HG03280 (cell line): ENCODE results near the gene SPOCK1.

ENCODE experiments used
- ATAC-seq: cut with Tn5 transposase; IDR thresholded peaks from one replicate; pipeline ENCODE4 v1.9.1; 2021; ENCODE audit warnings: mild to moderate bottlenecking, moderate library complexity; ENCODE audit not compliant: unreplicated experiment

SPOCK1 gene

DNA sequence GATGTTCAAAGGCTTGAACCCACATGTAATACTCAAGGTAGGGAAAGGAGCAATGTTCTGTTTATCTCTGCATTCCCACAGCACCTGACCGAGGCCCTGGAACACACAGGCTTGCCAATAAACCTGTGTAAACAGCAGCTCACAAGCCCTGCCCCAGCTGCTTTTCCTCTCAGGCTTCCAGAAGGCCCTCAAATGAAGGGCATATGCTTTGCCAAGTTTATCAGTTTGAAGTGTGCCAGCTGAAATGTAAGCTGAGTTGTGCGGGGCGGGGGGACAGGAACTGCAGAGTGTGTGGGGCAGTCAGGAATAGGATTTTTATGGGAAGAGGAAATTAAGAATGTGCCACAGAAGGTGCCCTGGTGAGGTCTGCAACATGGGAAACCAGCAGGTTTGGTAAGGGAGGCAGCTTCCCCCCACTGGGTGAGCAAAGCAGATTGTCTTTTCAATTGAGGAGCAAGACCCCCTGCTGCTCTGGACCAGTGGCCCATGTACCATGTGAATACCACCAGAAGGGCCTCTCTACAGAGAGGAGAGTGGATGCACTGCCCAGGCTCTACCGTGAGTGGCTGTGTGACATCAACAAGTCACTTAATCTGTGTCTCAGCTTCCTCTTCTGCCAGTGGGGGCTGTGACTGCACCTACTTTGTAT is 194.8 kb downstream of the SPOCK1 start:
- ATAC-seq, result no peak

DNA sequence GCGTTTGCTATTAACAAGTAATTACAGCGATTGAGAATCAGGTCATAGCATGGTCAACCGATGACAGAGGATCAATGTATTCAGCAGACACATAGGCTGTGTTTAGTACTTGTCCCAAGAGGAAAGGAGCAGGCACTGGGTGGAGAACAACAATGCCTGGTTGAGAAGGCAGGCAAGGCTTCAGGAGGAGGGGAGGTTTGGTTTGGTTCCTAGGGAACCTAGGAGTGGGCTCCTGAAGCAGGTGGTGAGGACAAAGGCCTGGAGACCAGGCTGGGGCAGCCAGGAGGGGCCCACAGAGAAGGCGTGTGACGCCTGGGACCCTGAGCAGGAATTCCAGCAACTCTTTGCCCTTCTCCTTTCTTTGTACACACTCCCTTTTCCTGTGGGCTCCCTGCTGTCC is 195.6 kb downstream of the SPOCK1 start:
- ATAC-seq, result no peak

- no peak for ATAC-seq
Observed at GRCh38 chr5:137300411-137301240, 198.5 kb downstream of the SPOCK1 start.

DNA sequence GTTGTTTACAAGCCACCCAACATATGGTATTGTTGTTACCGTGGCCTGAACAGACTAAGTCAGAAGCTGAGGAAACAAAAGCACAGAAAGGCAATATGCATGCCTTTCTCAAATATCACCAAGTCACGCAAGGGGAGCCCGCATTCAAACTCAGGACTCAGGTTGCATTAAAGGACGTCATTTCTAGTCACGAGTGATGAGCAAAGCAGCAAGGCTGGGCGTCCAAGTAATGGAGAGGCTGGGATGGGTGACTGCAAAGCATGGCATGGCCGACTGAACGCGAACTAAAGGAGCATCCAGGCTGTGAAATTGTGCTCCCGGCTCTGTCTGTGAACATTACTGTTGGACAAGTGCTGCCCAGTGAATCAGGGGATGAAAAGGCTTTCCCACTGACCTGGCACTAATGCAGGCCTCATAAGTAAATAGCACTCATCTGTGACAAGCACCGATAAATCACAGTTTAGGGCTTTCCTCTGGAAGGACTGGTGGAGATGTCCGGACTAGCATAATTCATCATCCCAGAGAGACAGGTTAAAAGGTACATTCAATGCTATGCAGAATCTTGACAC is 202.8 kb downstream of the SPOCK1 start:
- no peak for ATAC-seq

- no peak for ATAC-seq
Observed at GRCh38 chr5:137294604-137295003, 204.5 kb downstream of the SPOCK1 start.

GRCh38 chr5:137292461-137293027 is 206.6 kb downstream of the SPOCK1 start:
- ATAC-seq, result no peak

- no peak for ATAC-seq
Observed at GRCh38 chr5:137291436-137291835, 207.7 kb downstream of the SPOCK1 start.

DNA sequence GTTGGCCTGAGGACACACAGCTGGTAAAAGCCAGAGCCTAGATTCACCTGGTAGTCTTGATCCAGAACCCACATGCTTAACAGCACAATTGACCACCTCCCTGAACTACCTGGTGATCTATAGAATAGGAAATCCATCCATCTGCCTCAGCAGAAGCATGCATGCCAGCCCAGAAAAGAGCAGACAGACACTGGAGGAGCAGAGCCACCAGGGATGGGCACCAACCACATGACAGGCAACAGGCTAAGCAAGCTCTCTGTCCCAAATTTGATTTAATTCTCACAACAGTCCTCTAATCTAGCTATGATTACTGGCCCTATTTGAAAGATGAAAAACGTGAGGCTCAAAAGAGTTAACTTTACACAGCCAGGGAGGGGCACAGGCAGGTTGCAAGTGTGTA is 208.1 kb downstream of the SPOCK1 start:
- no peak for ATAC-seq

DNA sequence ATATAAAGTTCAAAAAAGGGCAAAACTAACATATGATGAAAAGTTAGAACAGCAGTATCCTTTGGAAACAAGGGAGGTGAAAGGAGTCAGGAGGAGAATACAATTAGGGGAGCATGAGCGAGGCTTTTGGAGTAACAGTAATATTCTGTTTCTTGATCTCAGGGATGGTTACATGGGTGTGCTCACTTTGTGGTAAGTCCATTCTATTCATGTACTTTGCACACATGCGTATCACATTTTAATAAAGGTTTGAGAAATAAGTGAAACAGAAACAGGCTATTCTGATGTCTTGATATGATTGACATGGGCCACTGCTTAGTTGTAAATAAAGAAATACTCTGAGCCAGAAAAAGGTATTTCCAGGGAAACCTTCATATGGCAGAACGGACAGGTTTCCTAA is 208.8 kb downstream of the SPOCK1 start:
- ATAC-seq, result no peak

GRCh38 chr5:137289856-137290255 is 209.3 kb downstream of the SPOCK1 start:
- ATAC-seq, result no peak

DNA sequence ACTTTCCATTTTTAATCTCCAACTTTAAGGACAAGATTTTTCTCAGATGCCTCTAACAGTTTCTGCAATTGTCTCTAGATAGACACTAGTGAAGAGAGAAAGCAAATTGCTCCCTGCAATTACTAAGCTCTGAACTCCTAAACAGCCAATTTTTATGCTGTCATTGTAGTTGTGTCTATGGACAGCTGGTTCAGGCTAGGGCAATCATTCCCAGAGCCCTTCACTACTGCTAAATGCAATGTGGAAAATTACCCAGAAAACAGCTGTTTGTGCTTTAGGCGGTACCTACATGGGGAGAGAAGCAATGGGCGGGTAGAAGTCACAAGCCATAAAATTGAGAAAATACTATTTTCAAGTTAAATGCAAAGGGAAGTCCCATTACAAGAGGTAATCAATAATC is 211.6 kb downstream of the SPOCK1 start:
- ATAC-seq, result no peak

DNA sequence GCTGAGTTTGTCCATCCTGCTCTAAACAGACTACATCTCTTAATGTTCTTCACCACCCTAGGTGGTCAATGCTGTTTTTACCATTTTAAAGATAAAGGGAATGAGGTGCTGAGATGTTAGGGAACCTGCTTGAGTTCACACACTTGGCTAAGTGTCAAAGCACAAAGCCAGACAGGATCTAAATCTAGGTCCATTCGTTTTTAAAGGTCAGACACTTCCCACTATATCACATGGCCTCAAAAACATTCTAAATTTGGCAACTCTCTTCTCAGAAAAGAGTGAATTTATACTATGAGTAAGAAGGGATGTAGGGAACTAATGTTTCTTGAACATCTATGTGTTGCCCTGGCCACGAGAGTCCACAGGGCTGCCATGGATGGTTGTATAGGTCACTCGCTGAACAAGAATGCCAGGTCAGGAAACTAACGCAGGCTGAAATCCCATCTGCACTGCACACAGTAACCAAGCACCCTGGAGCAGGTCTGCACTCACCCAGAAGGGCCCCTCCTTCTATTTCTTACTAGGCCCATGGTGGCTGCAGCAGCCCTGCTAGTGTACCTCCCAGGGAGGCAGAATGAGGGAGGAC is 213.0 kb downstream of the SPOCK1 start:
- ATAC-seq, result no peak

GRCh38 chr5:137283801-137284200 is 215.3 kb downstream of the SPOCK1 start:
- no peak for ATAC-seq

DNA sequence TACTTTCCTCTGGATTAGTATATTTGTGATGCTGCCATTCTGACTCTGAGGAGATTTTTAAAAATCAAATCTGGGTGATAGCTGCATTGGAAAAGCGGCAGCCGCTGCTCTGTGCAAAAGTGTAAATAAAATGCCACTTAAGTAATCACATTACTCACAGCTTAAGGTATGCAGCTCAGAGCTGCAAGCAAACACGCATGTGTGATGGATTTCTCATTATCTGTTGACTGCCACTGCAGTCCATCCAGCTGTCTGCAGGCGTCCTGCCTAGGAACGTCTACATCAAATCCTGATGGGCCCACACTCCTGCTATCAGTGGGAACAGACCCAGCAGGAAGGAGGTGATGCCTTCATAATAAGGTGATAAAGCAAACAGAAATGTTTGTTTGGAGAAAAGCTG is 216.9 kb downstream of the SPOCK1 start:
- ATAC-seq, result no peak

DNA sequence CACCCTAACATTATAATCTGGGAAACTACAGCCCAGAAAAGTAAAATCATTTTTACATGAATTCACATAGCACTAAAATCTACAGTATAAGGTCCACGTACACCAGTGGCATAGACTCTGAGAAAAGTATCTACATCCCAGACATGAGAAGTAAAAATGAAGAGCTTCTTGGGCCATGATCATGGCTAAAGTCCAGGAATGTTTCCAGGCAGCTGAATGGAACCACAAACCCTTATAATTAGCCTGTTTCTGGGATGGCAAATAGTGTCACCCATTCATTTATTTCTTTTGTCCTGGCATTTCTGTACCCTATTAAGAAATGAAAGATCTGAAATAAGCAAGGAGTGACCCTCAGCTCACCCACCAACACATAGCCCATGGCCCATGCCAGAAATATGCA is 217.9 kb downstream of the SPOCK1 start:
- no peak for ATAC-seq

DNA sequence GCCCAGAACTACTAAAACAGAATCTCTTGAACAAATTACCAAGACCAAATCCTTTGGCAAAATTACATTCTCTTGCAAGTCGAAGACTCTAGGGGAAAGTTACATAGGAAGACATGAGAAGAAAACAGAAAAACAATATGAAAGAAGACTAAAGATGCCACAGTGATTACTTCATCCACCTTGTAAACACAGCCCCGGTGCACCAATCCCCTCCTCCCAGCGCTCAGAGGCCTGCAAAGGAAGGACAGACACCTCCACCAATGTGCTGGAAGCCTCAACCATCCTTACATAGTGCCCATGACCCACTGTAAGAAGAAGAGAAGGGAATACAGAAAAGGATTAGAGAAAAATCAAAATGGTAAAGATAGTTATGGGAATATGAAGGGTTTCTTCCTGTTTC is 218.5 kb downstream of the SPOCK1 start:
- ATAC-seq, result no peak

DNA sequence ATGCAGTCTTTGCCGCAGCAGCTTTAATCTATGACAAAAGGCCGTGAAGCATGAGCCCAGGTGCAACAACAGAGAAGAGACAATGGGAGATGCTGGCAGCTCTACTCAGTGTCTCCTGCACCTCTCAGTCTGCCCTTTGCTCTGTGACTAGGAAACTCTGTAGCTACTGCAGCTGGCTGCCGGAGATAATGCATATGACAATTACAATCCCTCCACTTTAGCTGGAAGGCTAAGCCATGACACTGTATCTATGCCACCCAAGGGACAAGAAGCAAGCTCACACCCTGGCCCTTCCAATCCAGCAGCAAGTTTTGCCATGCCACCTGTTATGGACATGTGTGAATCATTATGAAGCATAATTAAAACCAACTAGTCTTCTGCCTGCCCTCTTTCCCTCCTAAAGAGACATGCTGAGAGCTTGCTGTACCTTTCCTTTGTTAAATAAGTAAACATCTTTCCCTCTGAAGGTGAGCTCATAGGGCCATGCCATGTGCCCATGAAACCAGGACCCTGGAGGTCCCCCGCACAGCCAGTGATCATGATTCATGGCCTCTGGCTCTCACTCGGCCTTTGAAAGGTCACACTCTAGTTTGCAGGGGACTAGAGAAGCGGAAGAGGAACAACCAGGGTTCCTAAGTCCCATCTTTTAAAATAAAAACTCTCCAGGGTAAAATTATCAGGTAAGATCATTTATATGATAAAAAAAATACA is 219.4 kb downstream of the SPOCK1 start:
- ATAC-seq, result no peak

- no peak for ATAC-seq
Observed at GRCh38 chr5:137278476-137278875, 220.7 kb downstream of the SPOCK1 start.

DNA sequence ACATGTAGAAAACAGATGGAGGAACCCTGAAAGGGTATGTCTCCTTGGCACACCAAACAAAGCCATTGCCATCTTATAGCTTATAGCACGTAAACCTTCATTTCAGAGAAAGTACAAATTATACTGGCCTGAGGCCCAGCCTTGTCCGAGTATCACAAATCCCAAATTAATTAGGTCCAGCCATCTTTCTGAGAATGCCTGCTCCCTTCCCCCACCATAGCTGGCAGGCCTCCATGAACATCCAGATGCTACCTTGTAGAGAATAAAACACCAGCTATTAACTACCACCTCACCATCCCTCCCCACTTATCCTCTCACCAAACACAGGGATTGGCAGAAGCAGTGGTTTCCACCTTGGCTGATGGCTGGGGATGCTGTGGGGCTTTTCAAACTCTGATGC is 224.0 kb downstream of the SPOCK1 start:
- ATAC-seq, result no peak

DNA sequence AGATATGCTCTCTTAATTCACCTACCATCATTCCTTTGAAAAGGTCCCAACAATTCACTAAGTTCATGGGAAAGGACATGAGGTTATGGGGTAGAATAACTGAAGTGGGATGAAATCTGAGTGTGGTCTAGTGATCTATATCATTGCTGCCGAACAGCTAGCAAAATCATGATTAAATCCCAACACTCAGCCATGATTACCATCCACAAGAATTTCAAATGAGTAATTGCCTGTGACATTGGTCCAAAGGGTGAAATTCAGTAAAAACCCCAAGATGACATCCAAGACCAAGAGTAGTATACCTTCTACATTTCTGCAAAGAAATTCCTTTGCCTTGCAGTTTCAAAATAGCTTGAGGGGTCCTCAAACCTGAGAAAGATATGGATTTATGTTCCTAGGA is 225.6 kb downstream of the SPOCK1 start:
- no peak for ATAC-seq

DNA sequence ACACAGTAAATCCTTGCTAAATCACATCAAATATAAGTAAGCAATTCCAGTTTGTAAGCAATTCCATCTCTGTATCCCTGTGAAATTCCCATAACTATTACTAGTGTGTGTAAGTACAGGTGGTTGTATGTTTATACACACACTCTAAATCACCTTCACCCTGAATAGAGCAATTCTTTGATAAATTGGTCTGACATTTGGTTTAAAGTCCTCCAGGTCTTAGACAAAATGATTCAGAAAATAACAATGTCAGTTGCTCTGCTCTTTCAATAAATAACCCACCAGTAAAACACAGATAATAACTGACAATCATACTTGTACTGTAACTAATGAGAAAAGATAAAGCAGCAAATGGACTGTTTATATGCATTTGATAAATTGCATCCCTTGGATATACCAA is 226.3 kb downstream of the SPOCK1 start:
- ATAC-seq, result no peak
